ENCODE data around the gene TSN. TPM values are rescaled to one million over a fixed set of nuclear protein-coding genes. Genes with fewer than 3 reads are reported as not detected.
A peak's percentile ranks its signal among the peaks of the same experiment; 100 is the strongest.

Gene TSN
- total RNA-seq, 1 experiment from 2014 or later = 43.8 TPM

DNA sequence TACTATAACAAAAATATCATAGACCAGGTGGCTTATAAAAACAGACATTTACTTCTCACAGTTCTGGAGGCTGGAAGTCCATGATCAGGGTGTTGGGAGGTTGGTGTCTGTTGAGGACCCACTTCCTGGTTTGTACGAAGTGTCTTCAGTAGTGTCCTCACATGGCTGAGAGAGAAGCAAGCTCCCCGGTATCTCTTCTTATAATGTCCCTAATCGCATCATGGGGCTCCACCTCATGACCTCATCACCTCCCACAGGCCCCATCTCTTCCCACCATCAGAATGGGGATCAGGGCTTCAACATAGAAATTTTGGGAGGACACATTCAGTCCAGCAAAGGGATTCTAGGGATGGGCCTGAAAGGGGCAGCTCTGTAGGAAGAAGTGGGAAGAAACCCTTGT is 14.0 kb upstream of the TSN start:
- DNase-seq (ENCODE audit: low spot score) = no peak

DNA sequence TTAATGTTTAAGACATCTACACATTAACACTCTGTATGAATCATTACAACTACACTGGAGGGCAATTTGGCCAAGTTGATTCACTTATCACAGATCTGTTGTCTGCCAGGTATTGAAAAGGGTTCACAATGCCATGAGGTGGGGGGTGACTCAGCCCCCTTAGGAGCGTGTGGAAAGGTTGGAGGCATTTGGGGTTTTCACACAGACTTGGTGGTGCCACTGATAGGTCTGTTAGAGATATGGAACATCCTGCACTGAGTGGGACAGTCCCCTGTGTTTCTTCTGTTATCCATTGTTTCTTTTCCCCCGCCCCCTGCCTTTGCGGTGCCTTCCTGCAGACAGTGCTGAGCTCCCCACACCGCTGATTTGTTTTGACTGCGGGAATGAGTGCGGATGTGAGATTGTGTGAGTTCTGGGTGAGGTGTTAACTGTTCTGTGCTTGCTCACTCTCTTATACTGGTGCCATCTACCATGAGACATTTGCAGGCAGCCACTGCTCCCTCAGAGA is 9.3 kb upstream of the TSN start:
- DNase-seq (ENCODE audit: low spot score) = no peak

DNA sequence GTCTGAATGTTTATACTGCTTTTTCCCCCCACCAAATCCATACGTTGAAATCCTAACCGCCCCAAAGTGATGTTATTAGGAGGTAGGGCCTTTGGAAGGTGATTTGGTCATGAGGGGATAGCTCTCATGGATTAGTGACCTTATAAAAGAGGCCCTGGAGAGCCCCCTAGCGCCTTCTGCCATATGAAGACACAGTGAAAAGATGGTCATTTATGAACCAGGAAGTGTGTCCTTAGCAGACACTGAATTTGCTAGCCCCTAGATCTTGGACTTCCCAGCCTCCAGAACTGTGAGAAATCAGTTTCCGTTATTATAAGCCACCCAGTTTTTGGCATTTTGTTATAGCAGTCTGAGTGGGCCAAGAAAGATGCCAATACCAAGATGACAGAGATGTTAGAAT is 7.2 kb upstream of the TSN start:
- peak; percentile 56 for DNase-seq (ENCODE audit: low spot score)

DNA sequence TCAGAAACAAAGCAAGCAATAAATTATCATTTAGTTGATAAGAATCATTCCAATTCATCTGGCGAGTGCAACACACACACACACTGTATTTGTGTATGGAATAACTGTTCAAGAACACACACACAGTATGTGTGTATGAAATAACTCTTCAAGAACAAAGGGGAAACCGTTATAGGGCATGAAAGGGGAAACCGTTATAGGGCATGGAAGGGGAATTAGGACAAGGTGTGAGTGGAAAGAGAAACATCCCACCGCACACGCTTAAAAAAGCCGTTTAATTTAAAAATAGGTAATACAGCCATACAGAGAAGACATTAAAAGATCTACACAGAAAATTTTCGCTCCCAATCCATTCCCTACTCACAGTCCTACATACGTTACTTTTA is 607 bp upstream of the TSN start:
- no peak for DNase-seq (ENCODE audit: low spot score)

DNA sequence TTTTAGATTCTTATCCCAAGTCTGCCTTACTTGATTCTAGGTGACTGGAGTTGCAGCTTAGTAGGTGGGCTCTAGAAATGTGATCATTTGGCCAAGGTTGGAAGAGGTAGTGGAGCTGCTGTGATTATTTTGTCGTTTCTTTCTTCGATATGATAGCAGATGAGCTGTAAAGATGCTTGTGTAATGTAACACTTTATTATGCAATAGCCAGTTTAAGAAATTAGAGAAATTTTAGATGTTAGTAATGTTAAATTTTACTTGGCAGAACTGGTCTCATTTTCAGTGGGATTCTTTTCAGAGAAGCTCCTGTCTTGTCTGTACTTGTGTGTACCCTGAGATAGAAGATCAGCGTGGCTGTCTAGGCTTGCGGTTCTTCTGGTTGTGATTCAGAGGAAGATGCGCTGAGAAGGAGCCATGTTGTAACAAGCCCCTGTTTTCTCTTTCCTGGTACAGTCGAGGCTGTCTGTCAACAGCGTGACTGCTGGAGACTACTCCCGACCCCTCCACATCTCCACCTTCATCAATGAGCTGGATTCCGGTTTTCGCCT is 9.3 kb downstream of the TSN start:
- no peak for DNase-seq (ENCODE audit: low spot score)

DNA sequence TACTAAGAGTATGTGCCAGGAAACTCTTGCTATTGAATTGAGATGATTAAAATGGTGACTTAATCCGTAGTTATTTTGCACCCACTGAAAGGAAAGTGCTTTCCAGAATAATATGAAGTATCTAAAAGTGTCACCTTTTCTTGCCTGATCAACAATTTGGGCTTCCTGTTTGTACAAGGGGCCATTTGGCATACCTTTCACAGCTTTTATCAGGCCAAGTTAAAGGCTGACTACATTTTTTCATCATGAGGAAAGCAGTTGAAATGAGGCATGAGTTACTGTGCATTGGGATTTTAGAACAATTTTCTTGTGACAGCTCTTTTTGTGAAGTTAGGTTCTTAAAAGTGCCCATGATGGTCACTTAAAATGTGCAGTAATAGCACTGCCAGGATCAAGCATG is 11.2 kb downstream of the TSN start:
- no peak for DNase-seq (ENCODE audit: low spot score)

DNA sequence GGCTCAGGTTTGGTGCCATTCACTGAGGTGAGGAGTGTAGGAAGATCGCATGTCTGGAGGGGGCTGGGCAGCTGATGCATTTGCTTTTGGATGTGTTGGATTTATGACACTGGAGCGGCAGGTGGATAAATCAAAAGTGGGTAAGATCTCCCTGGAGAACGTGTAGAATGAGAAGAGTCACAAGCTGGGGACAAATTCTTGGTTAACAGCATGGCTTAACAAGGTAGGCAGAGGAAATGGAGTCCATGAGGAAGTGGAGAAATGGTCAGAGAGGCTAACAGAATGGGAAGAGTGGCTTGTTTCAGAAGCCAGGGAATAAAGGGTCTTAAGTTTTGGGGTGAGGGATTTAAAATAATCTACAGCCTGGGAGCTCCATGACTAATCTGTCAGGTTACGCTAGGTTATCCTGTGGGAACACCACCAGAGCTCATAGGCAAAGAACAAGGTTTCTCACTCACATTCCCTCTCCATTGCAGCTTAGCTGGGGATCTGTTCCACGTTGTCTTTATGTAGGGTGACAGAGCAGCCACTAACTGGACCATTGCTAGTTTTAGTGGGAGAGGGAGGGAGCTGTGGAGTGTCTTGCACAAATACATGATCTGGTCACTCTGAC is 12.8 kb downstream of the TSN start:
- no peak for DNase-seq (ENCODE audit: low spot score)

DNA sequence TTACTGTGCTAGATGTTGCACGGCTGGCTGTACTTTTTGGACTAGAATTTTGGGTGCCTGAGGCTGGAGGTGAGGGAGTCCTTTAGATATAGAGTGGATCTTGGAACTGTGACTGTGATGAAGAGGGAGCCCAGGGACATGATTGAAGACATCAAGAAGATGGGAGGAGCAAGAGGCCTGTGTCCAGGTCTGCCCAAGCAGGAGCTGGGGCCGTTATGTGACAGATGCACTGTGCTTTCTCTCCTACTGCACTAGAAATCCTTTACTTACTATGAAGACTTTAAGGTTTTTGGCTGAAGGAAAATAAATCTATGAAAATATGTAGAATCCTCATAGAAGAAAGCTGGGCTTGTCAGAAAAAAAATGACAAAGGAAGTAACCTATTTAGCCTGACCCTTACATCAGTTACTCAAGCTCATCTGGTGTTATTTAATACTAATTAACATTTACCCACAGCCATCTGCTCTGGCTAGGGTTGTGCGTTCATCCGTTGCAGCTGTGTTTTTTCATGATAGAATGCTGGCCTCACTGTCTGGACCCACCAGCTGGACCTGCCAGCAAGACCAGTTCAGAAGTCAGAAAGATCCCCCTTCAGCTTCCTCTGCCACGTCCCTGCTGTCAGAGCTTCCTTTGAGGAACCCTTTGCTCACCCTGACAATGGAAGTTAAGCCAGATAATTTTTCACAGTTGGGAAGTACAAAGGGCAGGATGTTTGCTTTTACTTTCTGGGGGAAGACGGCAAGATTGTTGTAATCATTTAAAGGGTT is 16.7 kb downstream of the TSN start:
- no peak for DNase-seq (ENCODE audit: low spot score)

DNA sequence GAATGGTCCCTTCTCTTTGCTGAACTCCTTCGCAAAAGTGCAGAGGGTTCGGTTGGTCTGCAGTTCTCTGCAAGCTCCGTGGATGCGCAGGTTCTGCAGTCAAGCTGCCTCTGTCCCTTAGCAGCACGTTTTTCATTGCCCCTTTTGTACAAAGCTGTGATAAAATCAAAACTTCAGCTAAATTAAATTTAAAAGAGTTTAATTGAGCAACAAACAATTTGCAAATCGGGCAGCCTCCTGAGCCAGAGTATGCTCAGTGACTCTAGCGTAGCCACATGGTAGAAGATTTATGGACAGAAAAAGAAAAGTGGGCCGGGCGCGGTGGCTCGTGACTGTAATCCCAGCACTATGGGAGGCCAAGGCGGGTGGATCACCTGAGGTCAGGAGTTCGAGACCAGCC is 18.8 kb downstream of the TSN start:
- no peak for DNase-seq (ENCODE audit: low spot score)

DNA sequence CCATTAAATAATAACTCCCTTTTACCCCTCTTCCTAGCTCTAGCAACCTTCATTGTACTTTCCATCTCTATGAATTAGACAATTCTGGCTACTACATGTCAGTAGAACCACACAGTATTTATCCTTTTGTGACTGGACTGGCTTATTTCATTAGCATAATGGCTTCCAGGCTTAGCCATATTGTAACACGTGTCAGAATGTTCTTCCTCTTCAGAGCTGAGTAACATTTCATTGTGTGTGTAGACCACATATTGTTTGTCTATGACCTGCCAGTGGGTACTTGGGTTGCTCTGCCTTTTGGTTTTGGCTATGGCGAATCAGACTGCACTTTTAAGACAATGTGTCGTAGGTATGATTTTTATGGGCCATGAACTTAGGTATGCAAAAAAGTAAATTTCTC is 20.9 kb downstream of the TSN start:
- DNase-seq (ENCODE audit: low spot score) = no peak

DNA sequence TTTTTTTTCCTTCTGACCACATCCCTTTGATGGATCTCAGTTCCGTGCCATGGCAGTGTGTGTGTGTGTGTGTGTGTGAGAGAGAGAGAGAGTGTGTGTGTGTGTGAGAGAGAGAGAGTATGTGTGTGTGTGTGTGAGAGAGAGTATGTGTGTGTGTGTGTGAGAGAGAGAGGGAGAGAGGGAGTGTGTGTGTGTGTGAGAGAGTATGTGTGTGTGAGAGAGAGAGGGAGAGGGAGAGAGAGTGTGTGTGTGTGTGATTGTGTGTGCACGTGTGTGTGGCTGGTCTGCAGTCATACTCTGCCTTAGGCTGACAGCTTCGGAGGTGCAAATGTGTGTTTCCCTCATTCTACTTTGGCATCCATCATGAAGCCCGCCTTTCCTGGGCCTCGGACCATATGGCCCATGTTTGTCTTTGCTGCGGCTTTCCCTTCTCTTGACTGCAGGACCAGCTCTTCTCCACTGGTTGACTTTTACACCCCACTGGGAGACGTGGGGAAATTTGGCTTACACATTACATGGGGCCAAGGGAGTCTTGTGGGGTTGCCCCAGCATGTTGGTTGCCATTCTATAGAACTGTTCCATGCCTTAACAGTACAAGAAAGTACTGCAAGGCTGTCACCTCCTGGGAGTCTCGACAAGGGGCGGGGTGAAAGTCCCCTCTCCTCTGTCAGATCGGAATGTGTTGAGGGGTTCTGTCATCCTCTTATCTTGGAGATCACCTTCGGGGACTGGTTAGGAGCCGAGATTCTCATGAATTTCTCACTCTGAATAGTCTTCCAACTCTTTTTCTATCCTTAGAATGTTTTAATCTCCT is 21.6 kb downstream of the TSN start:
- no peak for DNase-seq (ENCODE audit: low spot score)

DNA sequence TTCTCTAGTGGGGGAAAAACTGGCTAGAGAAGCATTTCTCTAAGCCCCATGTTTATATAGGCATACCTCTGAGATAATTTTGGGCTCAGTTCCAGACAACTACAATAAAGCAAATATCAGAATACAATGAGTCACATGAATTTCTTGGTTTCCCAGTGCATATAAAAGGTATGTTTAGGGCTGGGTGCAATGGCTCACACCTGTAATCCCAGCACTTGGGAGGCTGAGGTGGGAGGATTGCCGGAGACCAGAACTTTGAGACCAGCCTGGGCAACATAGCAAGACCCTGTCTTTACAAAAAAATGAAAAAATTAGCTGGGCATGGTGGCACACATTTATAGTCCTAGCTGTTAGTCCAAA is 22.2 kb downstream of the TSN start:
- peak; percentile 53 for DNase-seq (ENCODE audit: low spot score)

DNA sequence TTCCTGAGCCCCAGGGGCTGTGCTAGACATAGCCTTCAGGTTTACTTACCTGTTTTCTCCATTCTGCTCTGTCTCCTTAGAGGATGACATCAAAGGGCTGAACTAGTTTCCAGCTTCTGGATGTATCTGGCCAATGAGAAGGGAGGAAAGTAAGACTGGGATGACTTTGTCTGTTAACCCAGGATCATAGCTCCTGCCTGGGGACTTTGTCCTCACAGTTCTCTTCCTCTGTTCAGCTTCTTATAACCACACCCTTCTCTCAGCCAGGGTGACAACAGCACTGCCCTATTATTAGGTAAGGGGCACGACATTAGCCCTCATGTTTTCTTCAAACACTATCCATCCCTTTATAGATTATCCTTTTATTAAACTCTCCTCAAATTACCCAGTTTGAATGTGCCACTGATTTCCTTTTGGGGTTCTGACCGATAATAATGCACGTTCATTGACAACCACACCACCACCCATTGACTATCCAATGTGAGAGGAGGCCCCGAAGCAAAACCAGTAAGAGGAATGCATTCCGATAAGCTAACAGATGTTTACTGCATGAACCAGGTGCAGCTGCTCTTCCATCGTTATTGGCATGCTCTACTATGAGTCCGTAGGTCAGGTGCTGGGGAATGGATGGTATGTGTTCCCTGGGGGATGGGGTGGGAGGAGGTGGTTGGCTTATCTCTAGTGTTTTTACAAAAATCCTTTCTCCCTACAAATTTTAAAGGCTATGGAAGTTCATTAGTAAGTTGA is 23.5 kb downstream of the TSN start:
- no peak for DNase-seq (ENCODE audit: low spot score)

DNA sequence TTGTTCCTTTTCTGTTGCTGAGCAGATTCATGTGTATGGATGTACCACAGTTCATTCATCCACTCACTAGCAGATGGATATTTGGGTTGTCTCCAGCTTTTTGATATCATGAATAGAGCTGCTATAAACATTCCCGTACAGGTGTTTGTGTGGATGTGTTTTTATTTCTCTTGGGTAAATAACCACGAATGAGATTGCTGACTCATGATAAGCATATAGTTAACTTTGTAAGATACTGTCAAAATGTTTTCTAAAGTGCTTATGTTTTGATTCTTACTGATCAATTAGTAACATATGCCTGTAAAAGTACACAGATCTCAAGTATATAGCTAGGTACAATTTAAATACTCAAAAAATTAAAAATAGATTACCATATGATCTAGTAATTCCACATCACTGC is 27.7 kb downstream of the TSN start:
- no peak for DNase-seq (ENCODE audit: low spot score)

DNA sequence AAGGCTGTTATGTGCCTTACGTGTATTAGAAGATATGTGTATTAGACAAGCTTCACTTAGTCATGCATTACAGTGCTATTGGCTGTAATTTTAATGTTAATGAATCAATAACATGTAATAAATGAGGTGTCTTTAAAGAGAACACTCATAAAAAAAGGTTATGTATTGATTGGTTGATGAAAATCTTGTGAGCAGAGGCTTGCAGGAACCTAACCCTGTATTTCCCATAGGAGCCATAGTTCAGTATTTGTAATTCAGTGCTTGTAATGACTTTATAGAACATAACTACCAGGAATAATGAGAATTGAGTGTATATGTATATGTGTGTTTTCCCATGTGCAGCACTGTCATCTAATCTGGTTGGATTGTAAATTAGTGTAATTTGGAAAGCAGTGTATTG is 33.2 kb downstream of the TSN start:
- no peak for DNase-seq (ENCODE audit: low spot score)

DNA sequence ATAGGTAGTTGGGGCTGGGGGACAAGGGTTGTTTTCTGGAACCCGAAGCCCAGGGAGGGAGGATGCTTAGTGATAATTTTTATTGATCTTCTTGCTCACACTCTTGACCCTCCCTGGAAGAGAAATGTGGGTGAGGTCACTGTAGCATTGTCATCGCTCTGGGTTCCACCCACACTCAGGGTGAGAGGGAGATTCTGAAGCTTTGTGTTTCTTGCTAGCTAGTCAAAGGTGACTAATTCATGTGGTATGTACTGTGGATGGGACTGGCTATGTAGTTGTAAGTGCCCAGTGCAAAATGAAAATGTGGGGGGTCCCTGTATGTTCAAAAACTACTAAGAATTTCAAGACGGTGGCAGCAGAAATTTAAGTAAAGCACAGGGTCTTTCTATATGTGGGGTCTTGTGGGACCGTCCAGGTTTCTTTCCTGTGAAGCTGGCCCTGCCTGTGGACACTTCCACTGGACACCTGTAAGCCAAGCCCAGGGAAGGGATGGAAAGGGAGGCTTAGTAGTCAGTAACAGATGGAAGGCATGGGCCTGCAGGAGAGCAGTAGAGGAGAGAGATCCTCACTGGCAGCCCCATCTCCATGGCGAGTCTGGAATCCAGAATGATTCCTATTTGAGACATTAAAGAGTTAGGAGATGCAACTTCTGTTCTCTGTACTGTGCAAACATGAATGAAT is 35.0 kb downstream of the TSN start:
- DNase-seq (ENCODE audit: low spot score) = peak; percentile 73

DNA sequence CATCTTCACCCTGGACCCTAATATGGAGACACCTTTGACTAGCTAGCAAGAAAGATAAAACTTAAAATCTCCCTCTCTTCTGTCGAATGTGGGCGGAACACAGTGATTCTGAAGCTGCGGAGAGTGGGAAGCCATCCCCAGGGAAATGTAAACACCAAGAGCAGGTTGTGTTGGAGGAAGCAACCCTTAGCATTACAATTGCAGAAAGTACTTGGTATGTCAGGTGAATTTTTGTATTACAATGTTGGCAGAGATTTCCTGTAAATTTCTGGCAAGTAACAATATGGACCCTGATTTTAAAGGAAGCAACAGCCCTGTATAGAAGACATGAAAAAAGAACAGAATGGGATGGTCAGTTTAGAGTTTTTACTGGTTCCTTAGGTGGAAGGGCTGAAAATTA is 35.8 kb downstream of the TSN start:
- DNase-seq (ENCODE audit: low spot score) = no peak

DNA sequence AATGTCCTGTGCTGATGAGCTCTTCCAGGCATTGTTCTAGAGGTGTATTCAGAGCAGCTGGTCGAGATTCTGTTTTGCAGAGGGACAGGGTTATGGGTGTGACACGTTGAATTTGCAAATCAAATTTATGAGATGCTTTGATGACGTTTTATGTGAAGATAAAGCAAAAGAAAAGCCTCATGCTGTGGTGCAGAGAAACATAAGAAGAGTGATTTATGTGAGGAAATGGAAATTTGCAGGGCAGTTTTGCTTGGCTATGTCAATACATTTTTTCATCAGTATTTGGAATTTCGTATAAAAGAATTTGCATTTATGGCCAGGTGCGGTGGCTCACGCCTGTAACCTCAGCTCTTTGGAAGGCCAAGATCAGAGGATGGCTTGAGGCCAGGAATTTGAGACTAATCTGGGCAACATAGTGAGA is 36.4 kb downstream of the TSN start:
- no peak for DNase-seq (ENCODE audit: low spot score)

DNA sequence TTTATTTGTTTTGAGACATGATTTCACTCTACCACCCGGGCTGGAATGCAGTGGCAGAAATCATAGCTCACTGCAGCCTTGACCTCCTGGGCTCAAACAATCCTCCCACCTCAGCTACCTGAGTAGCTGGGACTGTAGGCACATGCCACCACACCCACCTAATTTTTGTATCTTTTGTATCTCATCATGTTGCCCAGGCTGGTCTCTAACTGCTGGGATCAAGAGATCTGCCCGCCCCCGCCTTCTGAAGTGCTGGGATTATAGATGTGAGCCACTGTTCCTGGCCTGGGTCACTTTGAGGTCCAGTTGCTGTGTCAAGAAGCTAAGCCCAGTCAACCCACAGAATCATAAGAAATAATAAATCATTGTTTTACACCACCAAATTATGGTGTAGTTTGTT is 38.4 kb downstream of the TSN start:
- DNase-seq (ENCODE audit: low spot score) = no peak

DNA sequence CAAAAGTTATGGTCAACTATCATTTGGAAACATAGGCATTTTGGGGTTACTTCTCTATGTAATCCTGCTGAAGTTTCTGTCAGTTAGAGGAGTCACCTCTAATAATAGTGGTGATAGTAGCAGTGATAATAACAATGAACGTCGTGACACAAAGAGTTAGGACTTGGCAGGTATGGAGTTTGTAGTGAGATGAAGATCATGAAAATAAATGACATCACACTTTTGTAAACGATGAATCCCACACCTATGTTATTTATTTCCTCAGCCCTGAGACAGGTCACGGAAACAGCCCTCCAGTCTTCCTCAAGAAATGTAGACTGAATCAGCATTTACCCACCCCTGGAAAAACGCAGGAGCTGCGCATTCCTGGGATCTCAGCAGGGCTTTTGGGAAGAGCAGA is 38.8 kb downstream of the TSN start:
- DNase-seq (ENCODE audit: low spot score) = no peak

DNA sequence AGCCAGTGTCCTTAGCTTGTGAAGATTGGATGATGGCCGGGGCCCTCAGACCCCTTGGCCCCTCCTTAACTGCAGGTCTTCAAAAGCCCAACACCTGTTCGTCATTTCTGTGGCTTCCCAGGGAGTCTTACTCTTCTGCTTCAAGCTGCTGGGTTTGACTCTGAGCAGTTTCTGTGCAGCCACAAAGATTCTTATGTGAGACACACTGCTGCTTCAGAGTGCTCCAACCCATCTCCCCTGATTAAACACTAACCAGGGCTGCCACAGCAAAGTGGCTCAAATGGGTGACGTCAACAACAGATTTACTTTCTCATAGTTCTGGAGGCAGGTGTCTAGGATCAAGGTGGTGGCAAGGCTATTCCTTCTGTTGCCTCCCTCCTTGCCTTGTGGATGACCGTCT is 40.8 kb downstream of the TSN start:
- no peak for DNase-seq (ENCODE audit: low spot score)
